ENCODE results near the gene FHOD1.

The FHOD1 gene

GRCh38 chr16:67246756-67247191 lies 507 bp downstream of the FHOD1 start:
- Histone ChIP-seq H3K4me1 (ENCODE audit: control insufficient read depth, insufficient read depth, low read length) (peaks cover 9% of the 10 kb centered on the region), H3K27ac (ENCODE audit: extremely low read depth, low read depth, low read length) (peak overlapping the region; percentile 75; the same call in 1 of the 2 replicates), H3K4me3 (ENCODE audit: low read depth, low read length) (peak overlapping the region; percentile 69), H3K36me3 (ENCODE audit: control insufficient read depth in 2 of 2, insufficient read depth in 1 of 2, low read length in 2 of 2) (peaks cover 0 to 7% of the 10 kb centered on the region in 2 experiments; a peak in 1 of 3 replicates), H3K9me3 (ENCODE audit: control insufficient read depth, insufficient read depth, low read depth, low read length) (no peaks in the 10 kb centered on the region)
- POLR2A ChIA-PET: interaction anchor here (0.6 to 7.4 kb wide), 11 partner anchors 10 to 286 kb away, joined by 3 to 109 read pairs (median 4); partner anchors contain the start of genes ATP6V0D1, EXOC3L1, LRRC36 and TMEM208
- CTCF ChIA-PET: interaction anchor here (0.6 to 2.3 kb wide), 10 partner anchors 12 to 216 kb away, joined by 3 to 7 read pairs (median 4); partner anchors contain the start of genes KCTD19, LRRC36, TMEM208 and TPPP3
- TF ChIP-seq ZNF626 (tag by site-specific recombination; IDR thresholded peaks at IDR 0.05) (no peak), YY2 (tag by site-specific recombination; IDR thresholded peaks at IDR 0.05) (peak; percentile 57; the same call in 1 of the 2 replicates), ZNF423 (tag by site-specific recombination; IDR thresholded peaks at IDR 0.05) (no peak), ZNF157 (tag by site-specific recombination; IDR thresholded peaks at IDR 0.05) (no peak), ZNF169 (tag by site-specific recombination; IDR thresholded peaks at IDR 0.05) (no peak), BCL11A (tag by site-specific recombination; IDR thresholded peaks at IDR 0.05; ENCODE audit: low read depth) (peak; percentile 92; the same call in 1 of the 2 replicates), ZNF10 (tag by site-specific recombination; IDR thresholded peaks at IDR 0.05) (0 out of 2 replicates have a peak, but pooled peaks have one; percentile 9), ZNF596 (tag by site-specific recombination; IDR thresholded peaks at IDR 0.05) (no peak), HOXA7 (CRISPR knock-in tag; IDR thresholded peaks at IDR 0.05; ENCODE audit: borderline replicate concordance) (no peak), ZNF777 (tag by site-specific recombination; IDR thresholded peaks at IDR 0.05; ENCODE audit: borderline replicate concordance) (peak; percentile 71; the same call in 1 of the 2 replicates)

GRCh38 chr16:67246081-67246755 lies 1.1 kb downstream of the FHOD1 start:
- Histone ChIP-seq H3K27ac (ENCODE audit: extremely low read depth, low read depth, low read length) (peak overlapping the region; percentile 75), H3K4me1 (ENCODE audit: control insufficient read depth, insufficient read depth, low read length) (peaks cover 9% of the 10 kb centered on the region), H3K9me3 (ENCODE audit: control insufficient read depth, insufficient read depth, low read depth, low read length) (no peaks in the 10 kb centered on the region), H3K4me3 (ENCODE audit: low read depth, low read length) (peak overlapping the region; percentile 69), H3K36me3 (ENCODE audit: control insufficient read depth in 2 of 2, insufficient read depth in 1 of 2, low read length in 2 of 2) (peaks cover 0 to 7% of the 10 kb centered on the region in 2 experiments; a peak in 1 of 3 replicates)
- CTCF ChIA-PET: interaction anchor here (0.6 to 2.3 kb wide), 14 partner anchors 9 to 522 kb away, joined by 3 to 6 read pairs (median 4); partner anchors contain the start of genes KCTD19, LRRC36, TMEM208 and TPPP3
- POLR2A ChIA-PET: interaction anchor here (0.6 to 7.4 kb wide), 10 partner anchors 9 to 286 kb away, joined by 3 to 109 read pairs (median 4); partner anchors contain the start of genes ATP6V0D1 and TMEM208
- no peak for TF ChIP-seq ZNF146 (tag by site-specific recombination; IDR thresholded peaks at IDR 0.05)
- TF ChIP-seq ZNF558 (tag by site-specific recombination; IDR thresholded peaks at IDR 0.05): no peak
- TF ChIP-seq, protein P1, sequence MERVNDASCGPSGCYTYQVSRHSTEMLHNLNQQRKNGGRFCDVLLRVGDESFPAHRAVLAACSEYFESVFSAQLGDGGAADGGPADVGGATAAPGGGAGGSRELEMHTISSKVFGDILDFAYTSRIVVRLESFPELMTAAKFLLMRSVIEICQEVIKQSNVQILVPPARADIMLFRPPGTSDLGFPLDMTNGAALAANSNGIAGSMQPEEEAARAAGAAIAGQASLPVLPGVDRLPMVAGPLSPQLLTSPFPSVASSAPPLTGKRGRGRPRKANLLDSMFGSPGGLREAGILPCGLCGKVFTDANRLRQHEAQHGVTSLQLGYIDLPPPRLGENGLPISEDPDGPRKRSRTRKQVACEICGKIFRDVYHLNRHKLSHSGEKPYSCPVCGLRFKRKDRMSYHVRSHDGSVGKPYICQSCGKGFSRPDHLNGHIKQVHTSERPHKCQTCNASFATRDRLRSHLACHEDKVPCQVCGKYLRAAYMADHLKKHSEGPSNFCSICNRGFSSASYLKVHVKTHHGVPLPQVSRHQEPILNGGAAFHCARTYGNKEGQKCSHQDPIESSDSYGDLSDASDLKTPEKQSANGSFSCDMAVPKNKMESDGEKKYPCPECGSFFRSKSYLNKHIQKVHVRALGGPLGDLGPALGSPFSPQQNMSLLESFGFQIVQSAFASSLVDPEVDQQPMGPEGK (tag by site-specific recombination; IDR thresholded peaks at IDR 0.05): peak; percentile 98
- TF ChIP-seq, protein P2, sequence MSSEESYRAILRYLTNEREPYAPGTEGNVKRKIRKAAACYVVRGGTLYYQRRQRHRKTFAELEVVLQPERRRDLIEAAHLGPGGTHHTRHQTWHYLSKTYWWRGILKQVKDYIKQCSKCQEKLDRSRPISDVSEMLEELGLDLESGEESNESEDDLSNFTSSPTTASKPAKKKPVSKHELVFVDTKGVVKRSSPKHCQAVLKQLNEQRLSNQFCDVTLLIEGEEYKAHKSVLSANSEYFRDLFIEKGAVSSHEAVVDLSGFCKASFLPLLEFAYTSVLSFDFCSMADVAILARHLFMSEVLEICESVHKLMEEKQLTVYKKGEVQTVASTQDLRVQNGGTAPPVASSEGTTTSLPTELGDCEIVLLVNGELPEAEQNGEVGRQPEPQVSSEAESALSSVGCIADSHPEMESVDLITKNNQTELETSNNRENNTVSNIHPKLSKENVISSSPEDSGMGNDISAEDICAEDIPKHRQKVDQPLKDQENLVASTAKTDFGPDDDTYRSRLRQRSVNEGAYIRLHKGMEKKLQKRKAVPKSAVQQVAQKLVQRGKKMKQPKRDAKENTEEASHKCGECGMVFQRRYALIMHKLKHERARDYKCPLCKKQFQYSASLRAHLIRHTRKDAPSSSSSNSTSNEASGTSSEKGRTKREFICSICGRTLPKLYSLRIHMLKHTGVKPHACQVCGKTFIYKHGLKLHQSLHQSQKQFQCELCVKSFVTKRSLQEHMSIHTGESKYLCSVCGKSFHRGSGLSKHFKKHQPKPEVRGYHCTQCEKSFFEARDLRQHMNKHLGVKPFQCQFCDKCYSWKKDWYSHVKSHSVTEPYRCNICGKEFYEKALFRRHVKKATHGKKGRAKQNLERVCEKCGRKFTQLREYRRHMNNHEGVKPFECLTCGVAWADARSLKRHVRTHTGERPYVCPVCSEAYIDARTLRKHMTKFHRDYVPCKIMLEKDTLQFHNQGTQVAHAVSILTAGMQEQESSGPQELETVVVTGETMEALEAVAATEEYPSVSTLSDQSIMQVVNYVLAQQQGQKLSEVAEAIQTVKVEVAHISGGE (tag by site-specific recombination; conservative IDR thresholded peaks at IDR 0.05; ENCODE audit: low read depth): peak; percentile 79
- TF ChIP-seq ZNF404 (tag by site-specific recombination; IDR thresholded peaks at IDR 0.05): no peak
- no peak for TF ChIP-seq ZSCAN4 (tag by site-specific recombination; IDR thresholded peaks at IDR 0.05)
- TF ChIP-seq ZBTB21 (tag by site-specific recombination; IDR thresholded peaks at IDR 0.05): no peak
- no peak for TF ChIP-seq ZNF521 (tag by site-specific recombination; IDR thresholded peaks at IDR 0.05)
- no peak for TF ChIP-seq ZFP3 (tag by site-specific recombination; IDR thresholded peaks at IDR 0.05; ENCODE audit: low read depth)
- no peak for TF ChIP-seq ZNF791 (tag by site-specific recombination; IDR thresholded peaks at IDR 0.05)
- TF ChIP-seq ZNF341 (tag by site-specific recombination; IDR thresholded peaks at IDR 0.05; ENCODE audit: low read depth): peak; percentile 95
- no peak for TF ChIP-seq BCL11B (tag by site-specific recombination; IDR thresholded peaks at IDR 0.05; ENCODE audit: low read depth)
- TF ChIP-seq KLF8 (tag by site-specific recombination; IDR thresholded peaks at IDR 0.05): peak; percentile 68
- 0 out of 2 replicates have a peak, but pooled peaks have one; percentile 35 for TF ChIP-seq ZNF501 (tag by site-specific recombination; IDR thresholded peaks at IDR 0.05)
- peak; percentile 36; the same call in 1 of the 2 replicates for TF ChIP-seq ZNF10 (tag by site-specific recombination; IDR thresholded peaks at IDR 0.05)
- TF ChIP-seq, protein P3, sequence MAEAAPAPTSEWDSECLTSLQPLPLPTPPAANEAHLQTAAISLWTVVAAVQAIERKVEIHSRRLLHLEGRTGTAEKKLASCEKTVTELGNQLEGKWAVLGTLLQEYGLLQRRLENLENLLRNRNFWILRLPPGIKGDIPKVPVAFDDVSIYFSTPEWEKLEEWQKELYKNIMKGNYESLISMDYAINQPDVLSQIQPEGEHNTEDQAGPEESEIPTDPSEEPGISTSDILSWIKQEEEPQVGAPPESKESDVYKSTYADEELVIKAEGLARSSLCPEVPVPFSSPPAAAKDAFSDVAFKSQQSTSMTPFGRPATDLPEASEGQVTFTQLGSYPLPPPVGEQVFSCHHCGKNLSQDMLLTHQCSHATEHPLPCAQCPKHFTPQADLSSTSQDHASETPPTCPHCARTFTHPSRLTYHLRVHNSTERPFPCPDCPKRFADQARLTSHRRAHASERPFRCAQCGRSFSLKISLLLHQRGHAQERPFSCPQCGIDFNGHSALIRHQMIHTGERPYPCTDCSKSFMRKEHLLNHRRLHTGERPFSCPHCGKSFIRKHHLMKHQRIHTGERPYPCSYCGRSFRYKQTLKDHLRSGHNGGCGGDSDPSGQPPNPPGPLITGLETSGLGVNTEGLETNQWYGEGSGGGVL (tag by site-specific recombination; IDR thresholded peaks at IDR 0.05): peak; percentile 96

Measured in HEK293 (cell line).